Measurements from ENCODE around the gene P2RY11.

P2RY11 gene

GRCh38 chr19:10112037-10112761 lies 706 bp downstream of the P2RY11 start:
- no peaks in the 10 kb centered on the region for H3K27me3 ChIP-seq (ENCODE audit: control insufficient read depth, insufficient read depth, low read length)
- peaks cover 49% of the 10 kb centered on the region for H3K36me3 ChIP-seq (ENCODE audit: control insufficient read depth, insufficient read depth, low read length)
- no peak overlapping the region for H3K9ac ChIP-seq (ENCODE audit: low read length)
- no peak overlapping the region for H3K4me3 ChIP-seq (ENCODE audit: low read length)
- no peak overlapping the region for H3K27ac ChIP-seq (ENCODE audit: low read depth, low read length)
- H3K4me1 ChIP-seq (ENCODE audit: control insufficient read depth, insufficient read depth, low read length), result no peaks in the 10 kb centered on the region

- Histone ChIP-seq H3K27me3 (ENCODE audit: control insufficient read depth, insufficient read depth, low read length) (no peaks in the 10 kb centered on the region), H3K9ac (ENCODE audit: low read length) (no peak overlapping the region), H3K27ac (ENCODE audit: low read depth, low read length) (no peak overlapping the region), H3K36me3 (ENCODE audit: control insufficient read depth, insufficient read depth, low read length) (peaks cover 50% of the 10 kb centered on the region), H3K4me1 (ENCODE audit: control insufficient read depth, insufficient read depth, low read length) (no peaks in the 10 kb centered on the region), H3K4me3 (ENCODE audit: low read length) (no peak overlapping the region)
Observed at GRCh38 chr19:10112895-10113591, 1.6 kb downstream of the P2RY11 start.

GRCh38 chr19:10113592-10113963 lies 2.1 kb downstream of the P2RY11 start:
- peaks cover 47% of the 10 kb centered on the region for H3K36me3 ChIP-seq (ENCODE audit: control insufficient read depth, insufficient read depth, low read length)
- no peak overlapping the region for H3K27ac ChIP-seq (ENCODE audit: low read depth, low read length)
- no peak overlapping the region for H3K9ac ChIP-seq (ENCODE audit: low read length)
- no peak overlapping the region for H3K4me3 ChIP-seq (ENCODE audit: low read length)
- H3K4me1 ChIP-seq (ENCODE audit: control insufficient read depth, insufficient read depth, low read length), result no peaks in the 10 kb centered on the region
- no peaks in the 10 kb centered on the region for H3K27me3 ChIP-seq (ENCODE audit: control insufficient read depth, insufficient read depth, low read length)

- H3K4me1 ChIP-seq (ENCODE audit: control insufficient read depth, insufficient read depth, low read length), result peaks cover 4% of the 10 kb centered on the region
- no peak overlapping the region for H3K27ac ChIP-seq (ENCODE audit: low read depth, low read length)
- no peak overlapping the region for H3K9ac ChIP-seq (ENCODE audit: low read length)
- H3K27me3 ChIP-seq (ENCODE audit: control insufficient read depth, insufficient read depth, low read length), result no peaks in the 10 kb centered on the region
- H3K4me3 ChIP-seq (ENCODE audit: low read length), result no peak overlapping the region
- peaks cover 47% of the 10 kb centered on the region for H3K36me3 ChIP-seq (ENCODE audit: control insufficient read depth, insufficient read depth, low read length)
Observed at GRCh38 chr19:10113964-10114650, 2.6 kb downstream of the P2RY11 start.

GRCh38 chr19:10114651-10115391 lies 3.3 kb downstream of the P2RY11 start:
- Histone ChIP-seq H3K4me3 (ENCODE audit: low read length) (no peak overlapping the region), H3K27ac (ENCODE audit: low read depth, low read length) (no peak overlapping the region), H3K36me3 (ENCODE audit: control insufficient read depth, insufficient read depth, low read length) (peaks cover 40% of the 10 kb centered on the region), H3K4me1 (ENCODE audit: control insufficient read depth, insufficient read depth, low read length) (peaks cover 5% of the 10 kb centered on the region), H3K27me3 (ENCODE audit: control insufficient read depth, insufficient read depth, low read length) (no peaks in the 10 kb centered on the region), H3K9ac (ENCODE audit: low read length) (no peak overlapping the region)

- Histone ChIP-seq H3K4me1 (ENCODE audit: control insufficient read depth, insufficient read depth, low read length) (peaks cover 5% of the 10 kb centered on the region), H3K27ac (ENCODE audit: low read depth, low read length) (no peak overlapping the region), H3K36me3 (ENCODE audit: control insufficient read depth, insufficient read depth, low read length) (peaks cover 33% of the 10 kb centered on the region), H3K4me3 (ENCODE audit: low read length) (no peak overlapping the region), H3K27me3 (ENCODE audit: control insufficient read depth, insufficient read depth, low read length) (no peaks in the 10 kb centered on the region), H3K9ac (ENCODE audit: low read length) (no peak overlapping the region)
Observed at GRCh38 chr19:10115392-10116084, 4.0 kb downstream of the P2RY11 start.

GRCh38 chr19:10116085-10116865 lies 4.8 kb downstream of the P2RY11 start:
- Histone ChIP-seq H3K9ac (ENCODE audit: low read length) (no peak overlapping the region), H3K27me3 (ENCODE audit: control insufficient read depth, insufficient read depth, low read length) (no peaks in the 10 kb centered on the region), H3K36me3 (ENCODE audit: control insufficient read depth, insufficient read depth, low read length) (peaks cover 28% of the 10 kb centered on the region), H3K4me1 (ENCODE audit: control insufficient read depth, insufficient read depth, low read length) (peaks cover 5% of the 10 kb centered on the region), H3K4me3 (ENCODE audit: low read length) (no peak overlapping the region), H3K27ac (ENCODE audit: low read depth, low read length) (no peak overlapping the region)

GRCh38 chr19:10116866-10117616 lies 5.5 kb downstream of the P2RY11 start:
- no peak overlapping the region for H3K9ac ChIP-seq (ENCODE audit: low read length)
- no peak overlapping the region for H3K4me3 ChIP-seq (ENCODE audit: low read length)
- no peak overlapping the region for H3K27ac ChIP-seq (ENCODE audit: low read depth, low read length)
- H3K27me3 ChIP-seq (ENCODE audit: control insufficient read depth, insufficient read depth, low read length), result no peaks in the 10 kb centered on the region
- H3K36me3 ChIP-seq (ENCODE audit: control insufficient read depth, insufficient read depth, low read length), result peaks cover 27% of the 10 kb centered on the region
- H3K4me1 ChIP-seq (ENCODE audit: control insufficient read depth, insufficient read depth, low read length), result peaks cover 5% of the 10 kb centered on the region

GRCh38 chr19:10118960-10119359 lies 7.5 kb downstream of the P2RY11 start:
- peak overlapping the region; percentile 73 for H3K4me3 ChIP-seq (ENCODE audit: low read length)
- no peaks in the 10 kb centered on the region for H3K27me3 ChIP-seq (ENCODE audit: control insufficient read depth, insufficient read depth, low read length)
- H3K4me1 ChIP-seq (ENCODE audit: control insufficient read depth, insufficient read depth, low read length), result peaks cover 5% of the 10 kb centered on the region
- H3K27ac ChIP-seq (ENCODE audit: low read depth, low read length), result no peak overlapping the region
- H3K36me3 ChIP-seq (ENCODE audit: control insufficient read depth, insufficient read depth, low read length), result peaks cover 27% of the 10 kb centered on the region
- H3K9ac ChIP-seq (ENCODE audit: low read length), result peak overlapping the region; percentile 87

- Histone ChIP-seq H3K27me3 (ENCODE audit: control insufficient read depth, insufficient read depth, low read length) (no peaks in the 10 kb centered on the region), H3K4me1 (ENCODE audit: control insufficient read depth, insufficient read depth, low read length) (peaks cover 5% of the 10 kb centered on the region), H3K27ac (ENCODE audit: low read depth, low read length) (no peak overlapping the region), H3K4me3 (ENCODE audit: low read length) (no peak overlapping the region), H3K36me3 (ENCODE audit: control insufficient read depth, insufficient read depth, low read length) (peaks cover 19% of the 10 kb centered on the region), H3K9ac (ENCODE audit: low read length) (no peak overlapping the region)
Observed at GRCh38 chr19:10120538-10121189, 9.2 kb downstream of the P2RY11 start.
